SU-DHL-6 (cell line): ENCODE measurements around the gene KLHL1.

Experiments
- H2AFZ ChIP-seq: fragments of 200-600 bp; sonication (generic); 2 replicates; pipeline ENCODE4 v1.6.1; 2014; ENCODE audit warnings: low read depth, mild to moderate bottlenecking, moderate library complexity, mixed read lengths, antibody characterized with exemption, low read length; ENCODE audit not compliant: severe bottlenecking
- H3F3A ChIP-seq: fragments of 200-600 bp; shearing (Covaris generic); 2 replicates; pipeline ENCODE4 v1.6.0; 2016; ENCODE audit warnings: antibody characterized with exemption, mild to moderate bottlenecking; ENCODE audit not compliant: insufficient read depth
- H3K27ac ChIP-seq: fragments of 200-600 bp; sonication (generic); 2 replicates; pipeline ENCODE4 v1.5.1; 2016; ENCODE audit warnings: low read depth, mild to moderate bottlenecking, low read length, moderate library complexity, mixed read lengths
- H3K27me3 ChIP-seq: fragments of 200-600 bp; sonication (generic), shearing (Covaris generic); 2 replicates; pipeline ENCODE4 v1.6.0; 2014; ENCODE audit warnings: mild to moderate bottlenecking, low read length
- H3K36me3 ChIP-seq: fragments of 200-600 bp; sonication (generic); 2 replicates; pipeline ENCODE4 v1.6.1; 2014; ENCODE audit warnings: mild to moderate bottlenecking, low read length, mixed read lengths
- H3K4me2 ChIP-seq: fragments of 300-600, 200-600 bp; shearing (Covaris generic), sonication (generic); 2 replicates; pipeline ENCODE4 v1.6.0; 2014; ENCODE audit warnings: low read length, low read depth, mild to moderate bottlenecking; ENCODE audit not compliant: poor library complexity, severe bottlenecking
- H3K4me3 ChIP-seq: fragments of 200-600 bp; sonication (generic); 2 replicates; pipeline ENCODE4 v1.5.1; 2014; ENCODE audit warnings: antibody characterized with exemption, low read length, mild to moderate bottlenecking, mixed read lengths; ENCODE audit not compliant: insufficient read depth, poor library complexity, severe bottlenecking
- H3K79me2 ChIP-seq: fragments of 200-600 bp; sonication (generic); 2 replicates; pipeline ENCODE4 v1.6.1; 2014; ENCODE audit warnings: mild to moderate bottlenecking, low read length, moderate library complexity; ENCODE audit not compliant: insufficient read depth
- H3K9ac ChIP-seq: fragments of 200-600 bp; sonication (generic); 2 replicates; pipeline ENCODE4 v1.7.0; 2014; ENCODE audit warnings: mild to moderate bottlenecking, low read length
- H3K9me2 ChIP-seq: fragments of 200-600 bp; sonication (generic); replicated peaks from 2 replicates; pipeline ENCODE4 v1.6.1; 2014; ENCODE audit warnings: low read length; ENCODE audit not compliant: insufficient read depth
- H3K9me3 ChIP-seq: fragments of 200-600 bp; sonication (generic); 2 replicates; pipeline ENCODE4 v1.6.1; 2014; ENCODE audit warnings: low read length, mixed read lengths; ENCODE audit not compliant: insufficient read depth
- H4K20me1 ChIP-seq: fragments of 200-600 bp; sonication (generic); 2 replicates; pipeline ENCODE4 v1.6.1; 2014; ENCODE audit warnings: low read depth, mild to moderate bottlenecking, antibody characterized with exemption, low read length, moderate library complexity, mixed read lengths
- CTCF ChIP-seq: fragments of 200-600 bp; sonication (generic); IDR thresholded peaks from one replicate; pipeline ENCODE4 v1.5.1; 2017; ENCODE audit warnings: antibody characterized with exemption, mild to moderate bottlenecking, low read length, moderate library complexity; ENCODE audit not compliant: insufficient read depth, poor library complexity, severe bottlenecking
- EZH2phosphoT487 ChIP-seq: fragments of 200-600 bp; sonication (generic), shearing (Covaris generic); conservative IDR thresholded peaks from 2 replicates; pipeline ENCODE4 v1.6.1; 2018; ENCODE audit warnings: mild to moderate bottlenecking, antibody characterized with exemption, low read length, moderate library complexity, mixed read lengths

Gene KLHL1

GRCh38 chr13:69721631-69722030 is 386.6 kb downstream of the KLHL1 start:
- no peak overlapping the region for H3K9ac ChIP-seq
- H3K9me3 ChIP-seq = no peaks in the 10 kb centered on the region
- no peak overlapping the region for H3K27ac ChIP-seq
- H4K20me1 ChIP-seq = no peaks in the 10 kb centered on the region
- H3K4me2 ChIP-seq = no peak overlapping the region
- H3K4me3 ChIP-seq = no peak overlapping the region
- H3K36me3 ChIP-seq = no peaks in the 10 kb centered on the region
- no peak for TF ChIP-seq EZH2phosphoT487
- no peak overlapping the region for H2AFZ ChIP-seq
- no peaks in the 10 kb centered on the region for H3K79me2 ChIP-seq
- H3K27me3 ChIP-seq = no peaks in the 10 kb centered on the region
- no peaks in the 10 kb centered on the region for H3K9me2 ChIP-seq
- no peaks in the 10 kb centered on the region for H3F3A ChIP-seq

- Histone ChIP-seq H3K79me2 (no peaks in the 10 kb centered on the region), H3K4me2 (no peak overlapping the region), H3K27me3 (no peaks in the 10 kb centered on the region), H3F3A (no peaks in the 10 kb centered on the region), H3K9me2 (no peaks in the 10 kb centered on the region), H4K20me1 (no peaks in the 10 kb centered on the region), H3K4me3 (no peak overlapping the region), H3K9ac (no peak overlapping the region), H3K27ac (no peak overlapping the region), H2AFZ (peak overlapping the region; percentile 60), H3K36me3 (no peaks in the 10 kb centered on the region), H3K9me3 (no peaks in the 10 kb centered on the region)
- TF ChIP-seq EZH2phosphoT487 = no peak
- no peak for TF ChIP-seq CTCF
Measured at GRCh38 chr13:69720278-69720983, 387.8 kb downstream of the KLHL1 start.

GRCh38 chr13:69706807-69707206 is 401.4 kb downstream of the KLHL1 start:
- Histone ChIP-seq H2AFZ (peak overlapping the region; percentile 65), H3K36me3 (no peaks in the 10 kb centered on the region), H3K27me3 (no peaks in the 10 kb centered on the region), H3K4me3 (no peak overlapping the region), H3K4me2 (no peak overlapping the region), H3K9me2 (no peaks in the 10 kb centered on the region), H3K27ac (no peak overlapping the region), H3K79me2 (no peaks in the 10 kb centered on the region), H3F3A (no peaks in the 10 kb centered on the region), H3K9ac (no peak overlapping the region), H3K9me3 (no peaks in the 10 kb centered on the region; the same call in 1 of the 2 replicates), H4K20me1 (no peaks in the 10 kb centered on the region)
- TF ChIP-seq EZH2phosphoT487 (no peak), CTCF (no peak)

- peak overlapping the region; percentile 36 for H2AFZ ChIP-seq
- H3K9ac ChIP-seq = no peak overlapping the region
- no peaks in the 10 kb centered on the region for H3K79me2 ChIP-seq
- no peak overlapping the region for H3K27ac ChIP-seq
- H3K27me3 ChIP-seq = no peaks in the 10 kb centered on the region
- H3K36me3 ChIP-seq = no peaks in the 10 kb centered on the region
- no peak overlapping the region for H3K4me3 ChIP-seq
- H4K20me1 ChIP-seq = no peaks in the 10 kb centered on the region
- H3K4me2 ChIP-seq = no peak overlapping the region
- TF ChIP-seq CTCF (no peak), EZH2phosphoT487 (no peak)
- H3F3A ChIP-seq = no peaks in the 10 kb centered on the region
- H3K9me2 ChIP-seq = no peaks in the 10 kb centered on the region
- no peaks in the 10 kb centered on the region for H3K9me3 ChIP-seq
Measured at GRCh38 chr13:69704311-69704710, 403.9 kb downstream of the KLHL1 start.
